HG03432 (cell line): ENCODE results near the gene FAM227B.
"Not testable (repeated sequence)": the region's sequence is repeated elsewhere in the genome, so short reads cannot be mapped to it uniquely, and the experiment has no call there.

ENCODE experiments used
- ATAC-seq: cut with Tn5 transposase; IDR thresholded peaks from one replicate; pipeline ENCODE4 v1.9.1; 2021; ENCODE audit warnings: mild to moderate bottlenecking, moderate library complexity; ENCODE audit not compliant: unreplicated experiment

Gene FAM227B, protein sequence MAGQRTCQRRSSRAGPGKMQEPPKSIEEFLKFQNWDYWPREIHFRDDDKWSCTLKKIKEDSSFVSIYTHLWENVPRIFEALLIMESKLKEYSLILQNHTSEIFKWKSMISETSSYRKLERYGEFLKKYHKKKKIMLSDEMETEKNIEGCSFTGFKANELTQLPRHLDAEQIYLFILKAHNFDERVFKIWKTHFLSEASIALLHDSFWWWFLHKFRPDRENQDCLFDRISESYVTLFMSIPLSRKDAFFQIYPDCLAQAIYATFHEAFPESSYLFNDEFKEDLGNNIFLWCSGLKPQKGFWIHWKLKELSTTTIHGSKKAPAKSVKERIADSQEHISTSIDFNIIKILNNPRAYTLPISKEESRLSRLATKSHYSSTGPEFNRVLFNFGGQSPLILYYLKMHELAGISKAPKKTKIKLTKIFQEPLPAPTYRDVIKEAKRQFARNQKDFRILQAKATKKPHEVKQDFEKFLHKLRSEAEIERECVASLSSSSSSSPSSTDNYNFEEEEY

DNA sequence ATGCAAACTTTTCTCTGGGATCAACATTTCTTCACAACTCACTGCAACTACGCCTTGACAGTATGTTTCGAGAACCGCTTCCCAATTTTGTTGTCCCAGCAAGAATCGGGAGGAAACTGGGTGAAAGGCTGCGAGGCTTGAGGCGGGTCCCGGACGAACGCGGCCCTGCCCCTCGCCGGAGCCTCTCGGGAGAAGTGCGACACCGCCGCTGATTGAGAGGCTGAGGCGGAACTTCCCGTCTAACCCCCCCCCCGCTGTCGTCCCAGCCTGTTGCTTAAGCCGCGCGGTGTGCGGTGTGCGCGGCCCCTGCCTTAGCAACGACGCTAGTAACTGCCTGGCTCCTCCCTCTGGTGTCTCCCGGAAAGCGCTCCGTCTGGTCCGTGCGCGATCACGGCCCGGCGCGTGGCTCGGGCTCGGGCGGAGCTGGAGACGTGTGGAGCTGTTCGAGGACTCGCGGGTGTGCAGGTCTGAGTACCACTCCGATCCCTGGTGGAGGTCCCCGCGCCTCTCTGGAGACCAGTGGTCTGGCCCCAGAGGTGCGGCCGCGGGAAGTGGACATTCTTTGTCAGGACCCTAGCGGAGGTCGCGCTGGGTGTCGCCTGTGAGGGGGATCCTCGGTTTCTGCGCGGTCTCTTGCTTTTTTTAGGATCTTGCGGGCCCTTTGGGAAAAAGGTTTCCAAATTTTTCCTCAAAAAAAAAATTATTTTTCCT is at the start of gene FAM227B, which contains the start of gene DTWD1:
Gene FAM227B, minus strand, starts transcription at position 161 of the 711 bp plus-strand sequence. CDS start 5,647 bp downstream, outside the sequence.
Gene DTWD1, plus strand, starts transcription at position 391 of the 711 bp plus-strand sequence. CDS start 4,120 bp downstream, outside the sequence.
- peak; percentile 98 for ATAC-seq

DNA sequence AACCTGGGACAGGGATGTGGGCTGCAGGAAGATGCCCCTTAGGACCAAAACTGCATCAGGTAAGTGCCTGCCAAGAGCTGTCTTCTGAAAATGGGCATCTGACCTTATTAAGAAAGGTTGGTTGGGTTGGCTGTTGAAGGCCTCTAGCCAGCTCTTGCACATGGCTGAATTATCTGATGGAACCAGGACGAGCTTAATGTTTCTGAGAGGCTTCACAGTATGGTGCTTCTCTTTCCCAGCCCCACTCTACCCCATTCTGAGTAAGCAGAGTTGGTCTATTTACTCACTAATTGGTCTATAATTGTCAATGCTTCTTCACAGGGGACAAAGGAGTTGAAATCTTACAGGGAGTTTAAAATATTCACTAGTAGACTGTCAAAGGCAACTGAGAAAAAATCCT is 48.7 kb upstream of the FAM227B start:
- no peak for ATAC-seq

DNA sequence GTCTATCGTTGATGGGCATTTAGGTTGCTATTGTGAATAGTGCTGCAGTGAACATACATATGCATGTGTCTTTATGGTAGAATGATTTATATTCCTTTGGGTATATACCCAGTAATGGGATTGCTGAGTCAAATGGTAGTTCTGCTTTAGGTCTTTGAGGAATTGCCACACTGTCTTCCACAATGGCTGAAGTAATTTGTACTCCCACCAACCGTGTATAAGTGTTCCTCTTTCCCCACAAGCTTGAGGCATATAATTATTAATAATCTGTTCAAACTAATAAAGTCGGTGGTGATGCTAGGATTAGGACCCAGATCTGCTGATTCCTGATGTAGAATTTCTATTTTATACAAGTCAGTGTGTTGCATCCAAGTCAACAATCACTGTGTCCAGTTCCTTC is 45.9 kb upstream of the FAM227B start:
- ATAC-seq, result not testable (repeated sequence)

DNA sequence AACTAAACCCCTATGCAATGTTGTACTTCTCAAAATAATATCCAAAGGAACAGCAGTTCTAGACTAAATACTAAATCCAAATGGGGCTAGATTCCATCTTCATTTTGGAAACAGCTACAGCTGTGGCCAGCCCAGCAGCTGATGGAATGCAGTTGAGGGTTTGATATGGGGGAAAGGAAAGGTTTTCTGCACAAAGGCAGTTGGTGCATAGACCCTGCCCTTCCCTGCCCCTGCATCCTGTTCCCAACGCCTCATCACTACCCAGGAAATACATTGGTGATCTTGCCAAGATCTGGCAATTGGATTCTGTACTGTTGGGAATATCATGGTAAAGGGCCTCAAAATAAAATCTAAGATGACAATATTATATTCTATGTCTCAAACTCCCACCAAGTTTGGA is 44.1 kb upstream of the FAM227B start:
- ATAC-seq, result no peak

DNA sequence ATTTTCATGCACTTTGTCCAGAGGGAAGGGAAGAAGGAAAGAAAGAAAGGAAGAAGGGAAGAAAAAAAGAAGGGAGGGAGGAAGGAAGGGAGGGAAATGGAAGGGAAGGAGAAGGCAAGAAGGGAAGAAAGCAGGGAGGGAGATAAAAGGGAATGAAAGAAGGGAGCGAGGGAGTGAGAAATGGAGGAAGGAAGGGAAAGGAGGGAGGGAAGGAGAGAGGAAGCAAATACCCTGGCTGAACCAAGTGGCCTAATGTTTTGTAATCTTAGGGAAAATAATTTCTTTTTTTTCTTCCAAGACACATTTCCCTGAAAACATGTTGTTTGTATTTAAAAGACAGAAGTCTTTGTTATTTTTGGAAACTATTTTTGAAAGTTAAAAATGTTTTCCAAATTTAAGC is 36.1 kb upstream of the FAM227B start:
- no peak for ATAC-seq

DNA sequence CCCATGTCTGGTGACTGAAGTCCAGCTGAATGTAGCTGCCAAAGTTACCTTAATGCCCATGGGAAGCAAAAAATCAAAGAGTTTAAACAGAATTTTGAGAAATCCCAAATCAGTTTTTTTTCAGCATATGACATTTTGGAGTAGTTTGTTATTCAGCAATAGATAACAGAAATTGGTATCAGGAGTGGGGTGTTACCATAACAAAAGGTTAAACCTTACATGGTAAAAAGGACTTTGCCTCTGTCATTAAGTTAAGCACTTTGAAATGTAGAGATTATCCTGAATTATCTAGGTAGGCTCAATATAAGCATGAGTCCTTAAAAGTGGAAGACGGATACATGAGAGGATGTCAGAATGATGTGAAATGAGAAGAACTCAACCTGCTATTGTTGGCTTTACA is 32.3 kb upstream of the FAM227B start:
- no peak for ATAC-seq

DNA sequence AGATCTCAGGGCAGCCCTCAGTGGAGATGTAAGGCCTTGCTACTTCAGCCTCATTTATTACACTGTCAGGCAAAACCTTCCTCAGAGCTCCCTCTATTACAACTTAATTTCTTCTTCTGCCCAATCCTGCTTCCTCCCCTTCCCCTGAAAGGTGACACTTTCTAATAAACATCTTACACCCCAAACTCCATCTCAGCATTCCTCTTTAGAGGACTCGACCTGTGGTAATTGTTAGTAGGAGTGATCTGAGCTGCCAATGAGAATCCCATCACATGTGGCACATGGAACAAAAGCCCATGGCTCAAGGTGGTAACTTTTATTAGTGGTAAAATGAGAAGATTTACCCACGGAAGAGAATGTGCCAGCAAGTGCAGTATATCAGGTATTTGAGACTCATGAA is 30.1 kb upstream of the FAM227B start:
- ATAC-seq, result no peak

DNA sequence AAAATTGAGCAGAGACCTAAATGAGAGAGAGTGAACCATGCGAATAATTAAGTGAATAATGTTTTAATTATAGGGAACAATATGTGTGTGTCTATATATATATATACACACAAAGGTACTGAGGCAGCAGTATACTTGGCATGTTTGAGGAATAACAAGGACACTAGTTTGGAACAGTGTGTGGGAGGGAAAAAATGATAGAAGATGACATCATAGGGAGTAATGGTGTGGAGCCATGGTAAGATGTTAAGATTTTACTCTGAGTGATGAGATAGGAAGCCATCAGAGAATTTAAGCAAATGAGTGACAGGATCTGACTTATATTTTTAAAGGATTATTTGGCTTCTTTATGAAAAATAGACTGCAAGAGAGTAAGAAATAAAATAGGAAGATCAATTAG is 29.4 kb upstream of the FAM227B start:
- no peak for ATAC-seq

DNA sequence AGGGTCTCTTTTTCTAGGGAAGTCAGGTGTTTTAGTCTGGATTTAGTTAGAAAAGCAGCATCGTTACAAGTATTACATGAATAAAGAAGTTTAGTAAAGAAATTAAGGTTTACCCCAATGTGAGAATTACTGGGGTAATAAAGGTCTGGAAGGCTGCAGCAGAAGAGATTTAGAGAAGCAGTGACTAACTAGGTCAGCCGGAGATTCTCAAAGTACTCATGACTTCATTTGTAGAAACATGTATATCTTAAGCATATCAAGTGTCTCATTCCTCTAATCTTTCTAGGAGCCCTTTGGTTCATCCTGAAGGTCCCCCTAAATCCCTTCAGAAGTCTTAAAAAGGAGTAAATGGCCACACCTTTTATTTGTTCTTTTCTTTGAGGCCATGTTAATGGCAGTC is 26.3 kb upstream of the FAM227B start:
- ATAC-seq, result no peak

DNA sequence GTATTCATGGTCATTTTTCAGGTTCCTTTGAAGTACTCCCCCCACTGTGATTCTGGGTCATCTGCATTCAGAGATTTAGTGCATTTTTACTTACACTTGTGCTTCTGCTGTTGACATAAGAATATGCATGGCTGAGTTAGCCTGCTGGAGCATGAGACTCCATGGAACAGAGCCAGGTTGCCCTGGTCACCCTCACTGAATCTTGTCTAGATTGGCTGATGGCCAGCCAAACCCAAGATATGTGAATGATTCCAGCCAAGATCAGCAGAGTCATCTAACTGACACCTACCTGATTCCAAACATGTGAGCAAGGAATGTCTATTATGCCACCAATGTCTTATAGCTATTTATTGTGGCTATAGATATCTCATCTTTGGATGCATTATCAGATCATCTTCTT is 25.3 kb upstream of the FAM227B start:
- no peak for ATAC-seq

DNA sequence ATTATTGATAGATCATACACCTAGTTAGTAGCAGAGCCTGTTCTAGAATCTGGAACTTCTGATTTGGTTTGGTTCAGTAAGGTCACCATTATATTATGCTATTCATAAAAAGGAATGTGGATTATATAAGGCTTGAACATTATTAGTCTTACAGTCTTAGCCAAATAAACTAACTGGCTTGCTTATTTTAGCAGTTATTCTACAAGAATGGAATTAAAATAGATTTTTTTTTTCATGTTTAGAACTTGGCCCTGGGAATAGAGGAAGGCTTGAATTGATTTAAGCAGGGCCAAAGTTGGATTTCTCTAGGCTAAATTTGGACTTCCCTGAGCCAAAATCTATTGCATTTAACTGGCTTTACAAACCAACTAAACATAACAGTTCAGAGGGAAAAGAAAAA is 24.7 kb upstream of the FAM227B start:
- ATAC-seq, result no peak

DNA sequence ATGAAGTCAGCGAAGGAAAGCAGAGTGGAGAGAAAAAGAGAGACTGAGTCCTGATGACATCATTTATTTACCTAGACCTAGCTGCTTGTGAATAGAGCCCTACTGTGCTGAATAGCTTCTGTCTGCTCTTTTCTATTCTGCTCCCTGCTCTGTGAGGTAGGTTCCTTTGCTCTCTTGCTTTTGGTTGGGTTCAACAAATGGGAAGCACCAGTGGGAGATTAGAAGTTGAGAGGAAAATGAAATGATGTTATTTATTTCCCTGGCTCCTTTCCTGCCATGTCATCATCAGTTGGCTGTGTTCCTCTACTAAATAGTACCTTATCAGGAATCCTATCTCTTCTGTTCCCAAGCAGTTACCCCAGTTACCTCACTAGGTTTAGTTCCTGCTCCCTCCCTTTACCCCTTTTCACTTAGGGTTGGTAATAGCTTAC is 23.8 kb upstream of the FAM227B start:
- no peak for ATAC-seq

DNA sequence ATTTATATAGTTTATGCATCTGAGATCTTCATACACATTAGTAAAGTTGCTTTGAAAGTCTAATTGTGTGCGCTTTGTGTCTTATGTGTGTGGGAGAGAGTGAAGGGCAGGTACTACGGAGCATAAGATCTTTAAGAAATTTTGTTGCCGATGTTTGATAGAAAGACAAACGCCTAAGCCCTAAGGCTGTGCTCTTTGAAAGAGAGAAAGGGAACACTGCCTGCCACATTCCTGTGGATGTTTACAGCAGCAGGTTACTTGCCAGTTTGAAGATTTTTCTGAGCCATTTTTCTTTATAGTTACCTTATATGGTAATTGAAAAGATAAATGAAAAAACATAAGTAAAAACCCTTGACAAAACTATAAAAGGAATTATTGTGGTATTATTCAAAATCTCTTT is 17.2 kb upstream of the FAM227B start:
- ATAC-seq, result no peak

DNA sequence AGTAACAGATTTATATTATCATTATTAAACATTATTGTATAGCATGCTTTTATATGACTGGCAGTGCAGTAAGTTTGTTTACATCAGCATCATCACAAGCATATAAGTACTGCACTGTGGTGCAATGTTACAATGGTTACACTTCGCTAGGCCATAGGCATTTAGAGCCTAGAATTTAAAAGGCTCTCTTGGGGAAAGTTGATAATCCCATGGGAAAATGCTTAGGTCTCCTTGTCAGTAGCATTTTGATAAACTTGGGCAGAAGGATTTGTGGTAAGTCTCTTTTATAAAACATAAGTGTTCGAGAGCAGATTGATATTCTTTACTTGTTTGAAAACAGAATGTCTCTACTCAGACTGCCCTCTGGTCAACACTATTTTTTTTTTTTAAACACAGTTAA is 7.8 kb upstream of the FAM227B start:
- ATAC-seq, result no peak

DNA sequence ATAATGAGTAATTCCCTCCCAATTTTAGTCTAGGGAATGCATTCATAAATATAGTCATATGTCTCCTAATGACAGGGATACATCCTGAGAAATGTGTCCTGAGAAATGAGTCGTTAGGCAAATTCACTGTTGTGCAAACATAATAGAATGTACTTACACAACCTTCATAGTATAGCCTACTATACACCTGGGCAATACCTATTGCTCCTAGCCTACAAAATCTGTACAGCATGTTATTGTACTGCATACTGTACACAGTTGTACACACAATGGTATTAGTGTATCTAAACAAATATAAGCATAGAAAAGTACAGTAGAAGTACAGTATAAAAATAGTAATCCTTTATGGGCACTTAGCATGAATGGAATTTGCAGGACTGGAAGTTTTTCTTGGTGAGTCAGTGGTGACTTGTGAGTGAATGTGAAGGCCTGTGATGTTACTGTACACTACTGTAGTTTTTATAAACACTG is 6.8 kb upstream of the FAM227B start:
- ATAC-seq, result no peak

DNA sequence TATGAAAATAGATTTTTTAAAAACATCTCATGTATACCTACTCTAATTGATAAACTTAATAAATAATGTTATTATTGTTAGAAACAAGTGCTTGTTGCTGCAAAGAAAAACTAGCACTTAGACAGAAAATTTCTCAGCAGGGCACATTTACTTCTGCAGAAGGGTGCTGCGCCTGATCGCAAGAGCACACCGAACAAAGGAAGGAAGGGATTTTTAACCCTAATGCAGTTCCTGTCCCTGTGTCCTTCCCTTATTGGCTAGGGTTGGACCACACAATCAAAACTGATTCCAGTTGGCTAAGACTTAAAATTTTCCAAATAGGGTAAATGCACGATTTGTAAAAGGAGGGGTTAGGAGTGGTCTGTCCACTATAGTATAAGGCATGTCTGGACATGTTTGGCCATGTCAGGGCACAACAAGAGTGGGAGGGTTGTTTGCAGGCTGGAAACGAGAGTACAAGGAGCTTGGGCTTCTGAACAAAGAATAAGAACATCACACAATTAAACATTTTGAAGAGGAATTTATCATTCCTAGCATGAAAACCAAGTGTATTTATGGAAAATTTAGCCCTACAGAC is 4.9 kb upstream of the FAM227B start:
- ATAC-seq, result no peak

DNA sequence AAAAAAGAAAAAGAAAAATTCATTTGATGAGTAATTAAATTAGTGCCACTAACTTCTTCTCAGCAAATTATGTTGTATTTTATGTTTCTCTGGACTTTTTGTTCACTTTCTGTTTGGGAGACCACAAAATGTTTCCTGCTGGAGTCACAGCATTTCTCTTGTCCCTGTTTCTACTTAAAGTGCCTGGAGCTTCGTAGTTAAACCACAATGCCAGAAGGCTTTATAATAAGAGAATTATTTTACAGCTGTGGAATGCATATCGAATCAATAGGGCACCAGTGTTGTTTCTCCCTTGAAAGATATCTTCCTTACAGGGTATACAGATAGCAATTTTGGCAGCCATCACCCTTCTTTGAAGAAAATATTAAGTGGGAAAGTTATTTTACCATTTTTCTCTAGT is 3.4 kb upstream of the FAM227B start:
- no peak for ATAC-seq

DNA sequence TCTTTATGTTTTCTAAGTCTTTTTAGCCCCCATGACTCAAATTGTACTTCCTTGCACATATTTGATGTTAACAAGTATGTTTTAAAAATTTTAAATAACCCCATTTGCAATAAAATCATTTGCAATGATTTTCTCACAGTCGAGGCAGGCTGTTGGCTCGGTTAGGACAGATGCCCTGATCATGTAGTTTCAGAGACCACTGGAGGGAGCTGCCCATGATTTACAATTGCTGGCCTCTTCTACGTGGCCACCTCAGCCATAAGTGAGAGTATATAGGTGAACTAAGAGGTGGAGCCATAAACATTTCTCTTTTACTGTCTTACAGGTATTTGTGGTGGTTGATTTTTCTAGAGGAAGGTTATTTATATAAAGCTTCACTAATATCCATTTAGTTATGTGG is 1.9 kb upstream of the FAM227B start:
- no peak for ATAC-seq

DNA sequence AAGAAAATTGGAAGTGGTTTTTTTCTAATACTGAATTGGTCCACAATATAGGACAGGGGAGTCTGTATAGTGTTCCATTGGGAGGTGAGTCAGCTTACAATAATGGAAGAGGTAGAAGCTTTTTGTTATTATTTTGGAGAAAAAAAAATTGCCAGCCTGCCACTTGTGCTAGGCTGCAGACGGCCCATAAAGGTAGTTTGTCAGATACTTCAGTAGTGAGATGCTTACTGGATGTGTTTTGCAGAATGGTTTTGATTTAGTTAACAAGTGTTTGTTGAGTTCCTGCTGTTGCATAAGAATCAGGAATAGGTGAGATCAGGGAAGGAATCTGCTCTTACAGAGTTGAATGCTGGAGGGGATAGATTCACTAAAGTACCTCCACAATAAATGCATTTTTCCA is 1.3 kb upstream of the FAM227B start:
- ATAC-seq, result no peak

DNA sequence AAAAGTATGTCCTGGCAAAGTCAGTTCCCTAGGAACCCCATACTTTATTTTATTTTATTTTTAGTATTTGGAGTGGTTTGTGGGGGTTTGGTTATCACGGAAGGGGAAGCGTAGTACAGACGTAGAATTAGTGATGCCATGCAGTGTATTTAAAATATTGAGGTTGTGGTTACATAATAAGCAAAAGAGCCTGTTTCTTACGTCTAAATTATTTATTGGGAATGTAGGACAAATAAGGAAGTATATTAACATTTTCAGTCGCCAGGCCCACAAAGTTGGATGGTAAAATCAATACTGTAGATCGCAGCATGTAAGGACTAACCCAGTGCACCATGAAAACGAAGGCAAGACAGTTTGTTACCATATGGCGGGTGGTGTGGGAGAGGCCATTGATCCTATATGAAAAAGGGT is 788 bp upstream of the FAM227B start:
- ATAC-seq, result no peak

DNA sequence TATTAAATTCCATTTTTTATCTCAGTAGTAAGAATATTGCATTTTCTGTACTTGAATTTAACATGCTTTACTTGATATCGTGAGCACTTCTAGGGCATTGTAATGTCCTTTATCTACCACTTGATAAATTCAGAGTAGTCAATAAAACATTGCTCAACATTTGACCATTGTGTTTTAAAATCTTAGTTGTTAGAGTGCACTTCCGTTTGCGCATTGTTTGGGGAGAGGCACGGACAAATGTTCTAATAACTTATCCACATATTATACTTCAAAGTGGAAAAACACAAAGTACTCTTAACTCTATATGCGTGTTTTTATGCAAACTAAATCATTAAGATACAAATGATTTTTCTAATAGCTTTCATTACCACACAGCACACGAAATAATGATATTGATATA is 419 bp downstream of the FAM227B start:
- no peak for ATAC-seq

DNA sequence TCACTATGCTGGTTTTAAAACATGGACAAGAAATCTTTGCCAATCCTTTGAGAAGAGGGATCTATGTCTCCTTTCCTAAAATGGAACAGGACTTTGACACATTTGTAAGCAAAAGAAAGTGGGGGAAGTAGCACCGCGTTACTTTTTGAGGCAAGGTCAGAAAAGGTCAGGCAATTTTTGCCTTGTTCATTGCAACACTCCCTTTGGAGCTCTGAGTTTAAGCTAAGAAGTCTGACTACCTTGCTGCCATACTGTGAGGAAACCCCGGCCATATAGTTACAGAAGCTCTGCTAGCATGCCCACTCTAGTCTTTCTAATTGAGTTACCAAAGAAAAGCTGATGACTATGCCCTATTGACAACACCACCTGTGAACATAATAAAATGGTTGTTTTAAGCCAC is 1.4 kb downstream of the FAM227B start:
- no peak for ATAC-seq
